Subcutaneous adipose tissue (tissue), 4 donors: ENCODE data around the gene FBRS. TPM values are rescaled to one million over a fixed set of nuclear protein-coding genes. Genes with fewer than 3 reads are reported as not detected.

Experiments used
- CTCF ChIP-seq: fragments of 450-650 bp; IDR thresholded peaks from one replicate; pipeline ENCODE4 v1.5.1; 2016; ENCODE audit warnings: low read depth, mild to moderate bottlenecking, control low read depth, antibody characterized with exemption, moderate library complexity
- total RNA-seq, 4 donors: library from RNA; depleted of rRNA; stranded (reverse); fragments of >200 nt; gene quantifications; one replicate each; pipeline ENCODE4 v1.1.0, GENCODE V29; 2016

Gene FBRS
- total RNA-seq, 4 donors from 2014 or later, result 8.0 to 25.8 (median 16.3) TPM

- no peak for TF ChIP-seq CTCF
Observed at GRCh38 chr16:30650369-30651123, 7.7 kb upstream of the FBRS start, which contains the start of gene PRR14. TSS of gene PRR14 (plus strand) at chr16:30650960. CDS start at chr16:30651646, 686 bp downstream.

DNA sequence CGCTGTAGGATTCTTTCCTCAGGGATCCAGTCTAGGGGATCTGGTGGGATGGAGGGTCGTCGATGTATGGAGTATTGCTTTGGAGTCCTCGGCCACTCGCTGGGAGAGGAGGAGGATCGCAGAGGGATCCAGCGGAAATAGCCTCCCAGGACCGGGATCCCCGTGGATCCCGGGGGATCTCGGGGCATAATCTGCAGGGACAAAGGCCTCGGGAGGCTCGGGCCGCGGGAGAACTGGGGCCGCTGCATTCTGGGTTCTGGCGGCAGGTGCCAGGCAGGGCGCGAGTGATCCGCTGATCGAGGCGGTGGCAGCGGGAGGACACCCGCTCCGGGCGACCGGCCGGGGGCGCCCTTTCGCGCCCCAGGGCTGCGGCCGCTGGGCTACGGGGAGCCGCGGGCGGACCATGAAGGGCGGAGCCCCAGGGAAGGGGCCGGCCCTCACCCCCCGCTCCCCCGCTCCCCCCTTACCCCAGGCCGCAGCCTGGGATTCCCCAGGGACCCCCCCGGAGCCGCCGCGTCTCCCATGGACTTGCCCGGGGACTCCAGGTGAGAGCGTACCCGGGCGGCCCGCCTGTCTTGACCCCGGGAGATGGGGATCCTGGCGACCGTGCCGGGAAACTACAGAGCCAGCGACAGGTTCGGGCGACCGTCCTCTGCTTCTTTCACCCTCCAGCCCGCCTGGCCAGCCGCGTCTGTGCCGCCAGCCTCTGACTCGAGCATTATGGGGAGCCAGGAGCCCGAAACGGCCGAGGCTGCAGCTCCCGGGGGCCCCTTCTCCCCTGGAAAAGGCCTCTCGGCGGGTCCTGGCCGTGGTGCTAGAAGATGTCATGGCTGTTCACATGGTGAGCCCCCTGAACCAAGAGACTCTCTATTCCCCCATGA lies 6.9 kb upstream of the FBRS start:
- no peak for TF ChIP-seq CTCF

- no peak for TF ChIP-seq CTCF
Observed at GRCh38 chr16:30652005-30652296, 6.3 kb upstream of the FBRS start.

DNA sequence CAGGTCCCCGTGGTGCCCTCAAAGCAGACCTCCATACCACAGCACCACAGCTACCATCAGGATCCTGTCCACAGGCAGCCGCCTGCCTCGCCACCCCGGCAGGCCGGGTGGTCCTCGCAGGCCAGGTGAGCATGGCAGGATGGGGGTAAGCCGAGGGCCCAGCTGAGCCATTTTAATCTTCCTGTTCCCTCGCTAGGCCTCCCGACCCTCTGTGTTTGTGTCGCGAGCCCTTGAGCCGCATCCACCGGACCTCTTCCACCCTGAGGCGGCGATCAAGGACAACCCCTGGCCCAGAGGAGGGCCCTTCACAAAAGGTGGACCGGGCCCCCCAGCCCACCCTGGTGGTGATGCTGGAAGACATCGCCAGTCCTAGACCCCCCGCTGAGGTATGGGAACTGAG lies 5.5 kb upstream of the FBRS start:
- TF ChIP-seq CTCF, result no peak

DNA sequence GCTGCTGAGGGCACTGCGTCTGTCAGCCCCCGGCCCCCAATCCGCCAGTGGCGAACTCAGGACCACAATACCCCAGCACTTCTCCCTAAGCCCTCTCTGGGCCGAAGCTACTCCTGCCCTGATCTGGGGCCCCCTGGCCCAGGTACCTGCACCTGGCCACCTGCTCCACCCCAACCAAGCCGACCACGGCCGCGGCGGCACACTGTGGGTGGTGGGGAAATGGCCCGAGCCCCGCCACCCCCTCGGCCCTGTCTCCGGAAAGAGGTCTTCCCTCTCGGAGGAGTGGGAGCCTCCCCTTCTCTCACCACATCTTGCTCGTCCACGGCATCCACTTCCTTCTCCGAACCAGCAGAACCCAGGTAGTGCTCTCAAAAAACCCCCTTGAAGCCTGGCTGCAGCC lies 3.4 kb upstream of the FBRS start:
- TF ChIP-seq CTCF, result no peak

- no peak for TF ChIP-seq CTCF
Observed at GRCh38 chr16:30655815-30656347, 2.4 kb upstream of the FBRS start.

GRCh38 chr16:30656388-30656787 lies 1.8 kb upstream of the FBRS start:
- TF ChIP-seq CTCF, result no peak
